Stimulated activated CD4-positive, alpha-beta T cell treated with anti-CD3 and anti-CD28 coated beads, Interleukin-15, amount 100 ng/mL, for 1 hour (primary cell): ENCODE measurements around the gene F7.
"Not testable (repeated sequence)": the region's sequence is repeated elsewhere in the genome, so short reads cannot be mapped to it uniquely, and the experiment has no call there.

Experiments
- DNase-seq, 2 donors: peaks; one replicate each; pipeline ENCODE4 v3.0.0-alpha.2; 2020; ENCODE audit warnings: low read depth in 1 of 2, low spot score in 1 of 2

The F7 gene

GRCh38 chr13:113070855-113071254, 34.7 kb upstream of the F7 start:
- DNase-seq, result no peak

DNA sequence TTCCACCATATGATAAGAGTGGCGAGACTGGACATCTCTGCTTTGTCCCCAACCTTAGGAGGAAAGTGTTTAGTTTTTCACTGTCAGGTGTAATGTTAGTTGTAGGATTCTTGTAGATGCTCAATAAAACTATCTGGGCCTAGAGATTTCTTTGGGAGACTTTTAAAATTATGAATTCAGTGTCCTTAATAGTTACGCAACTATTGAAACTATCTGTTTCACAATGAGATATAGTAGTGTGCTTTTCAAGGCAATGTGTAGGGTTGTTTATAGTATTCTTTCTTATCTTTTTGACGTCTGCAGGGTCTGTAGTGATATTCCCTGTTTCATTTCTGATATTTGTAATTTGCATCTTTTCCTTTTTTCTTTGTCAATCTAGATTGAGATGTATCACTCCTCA, 33.2 kb upstream of the F7 start:
- no peak for DNase-seq

DNA sequence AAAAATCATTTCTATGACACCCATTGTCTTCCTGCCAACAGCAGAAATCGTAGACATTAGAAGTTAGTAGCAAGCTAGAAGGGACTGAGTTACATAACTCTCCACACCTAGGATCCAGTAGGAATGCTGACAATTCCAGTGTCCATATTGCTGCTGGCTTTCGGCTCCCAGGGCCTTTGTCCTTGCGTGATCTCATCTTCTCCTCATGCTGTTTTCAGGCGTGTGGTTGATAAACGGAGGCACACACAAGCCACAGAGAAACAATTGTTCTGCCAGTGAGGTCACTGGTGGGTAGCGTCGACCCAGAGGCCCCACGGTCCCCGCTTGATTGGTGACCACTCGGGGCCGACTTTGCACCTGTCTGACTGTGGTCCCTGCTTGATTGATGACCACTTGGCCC, 31.6 kb upstream of the F7 start:
- no peak for DNase-seq

DNA sequence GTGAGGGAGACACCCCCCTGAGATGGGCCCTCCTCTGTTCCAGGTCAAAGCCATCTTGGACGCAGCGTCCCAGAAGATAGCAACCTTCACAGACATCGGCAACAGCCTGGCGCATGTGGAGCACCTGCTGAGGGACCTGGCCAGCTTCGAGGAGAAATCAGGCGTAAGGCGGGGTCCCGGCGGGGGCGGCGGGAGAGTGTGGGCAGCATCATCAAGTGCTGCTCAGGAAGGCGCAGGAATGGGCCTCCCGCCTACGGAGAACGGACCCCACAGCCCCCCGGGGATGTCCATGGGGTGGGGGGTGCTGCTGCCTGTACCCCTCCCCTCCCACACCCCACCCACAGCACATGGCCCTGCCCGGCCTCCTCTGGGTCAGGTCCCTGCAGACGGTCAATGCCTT, 31.2 kb upstream of the F7 start:
- no peak for DNase-seq

- no peak for DNase-seq
Observed at GRCh38 chr13:113074876-113075275, 30.7 kb upstream of the F7 start.

DNA sequence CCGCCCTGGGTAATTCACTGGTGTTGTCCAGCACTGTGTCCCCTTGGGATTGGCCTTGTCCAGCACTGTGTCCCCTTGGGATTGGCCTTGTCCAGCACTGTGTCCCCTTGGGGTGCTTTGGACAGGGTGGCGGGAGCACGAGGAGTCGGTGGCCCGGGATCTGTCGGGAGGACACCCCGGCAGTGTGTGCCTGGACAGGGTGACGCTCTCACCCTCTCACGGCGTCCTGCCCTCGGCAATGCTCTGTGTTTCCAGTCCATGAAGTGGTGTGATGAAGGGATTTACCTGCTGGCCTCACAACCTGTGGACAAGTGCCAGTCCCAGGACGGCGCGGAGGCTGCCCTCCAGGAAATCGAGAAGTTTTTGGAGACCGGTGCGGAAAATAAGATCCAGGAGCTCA, 29.9 kb upstream of the F7 start:
- no peak for DNase-seq

DNA sequence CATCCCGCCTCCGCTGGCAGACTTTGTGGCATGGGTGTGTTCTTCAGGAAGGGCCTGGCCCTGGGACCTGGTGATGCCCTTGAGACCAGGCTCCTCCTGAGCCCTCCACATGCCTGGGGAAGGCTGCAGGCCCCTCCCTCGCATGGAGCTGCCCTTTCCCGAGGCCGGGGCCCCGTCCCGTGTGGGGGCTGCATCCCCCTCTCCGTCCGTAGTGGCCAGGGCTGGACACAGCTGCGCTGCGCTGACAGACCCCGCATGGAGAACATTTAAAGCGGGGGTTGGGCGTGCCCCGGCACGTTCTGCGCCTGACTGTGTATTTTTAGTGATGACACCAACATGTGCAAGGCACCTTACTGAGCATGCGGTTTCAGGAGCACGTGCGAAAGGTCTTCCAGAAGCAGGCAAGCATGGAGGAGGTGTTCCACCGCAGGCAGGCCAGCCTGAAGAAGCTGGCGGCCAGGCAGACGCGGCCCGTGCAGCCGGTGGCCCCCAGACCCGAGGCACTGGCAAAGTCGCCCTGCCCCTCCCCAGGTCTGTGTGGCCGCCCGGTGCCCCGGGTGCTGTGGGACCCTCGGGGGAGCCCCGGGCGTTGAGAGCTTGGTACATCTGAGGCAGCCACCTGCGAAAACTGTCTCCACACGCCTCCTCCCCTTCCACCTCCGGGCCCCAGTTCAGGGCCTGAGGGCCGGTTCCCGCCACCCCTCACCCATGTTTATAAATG, 28.8 kb upstream of the F7 start:
- DNase-seq, result no peak

- DNase-seq, result no peak
Observed at GRCh38 chr13:113077566-113077952, 28.0 kb upstream of the F7 start.

DNA sequence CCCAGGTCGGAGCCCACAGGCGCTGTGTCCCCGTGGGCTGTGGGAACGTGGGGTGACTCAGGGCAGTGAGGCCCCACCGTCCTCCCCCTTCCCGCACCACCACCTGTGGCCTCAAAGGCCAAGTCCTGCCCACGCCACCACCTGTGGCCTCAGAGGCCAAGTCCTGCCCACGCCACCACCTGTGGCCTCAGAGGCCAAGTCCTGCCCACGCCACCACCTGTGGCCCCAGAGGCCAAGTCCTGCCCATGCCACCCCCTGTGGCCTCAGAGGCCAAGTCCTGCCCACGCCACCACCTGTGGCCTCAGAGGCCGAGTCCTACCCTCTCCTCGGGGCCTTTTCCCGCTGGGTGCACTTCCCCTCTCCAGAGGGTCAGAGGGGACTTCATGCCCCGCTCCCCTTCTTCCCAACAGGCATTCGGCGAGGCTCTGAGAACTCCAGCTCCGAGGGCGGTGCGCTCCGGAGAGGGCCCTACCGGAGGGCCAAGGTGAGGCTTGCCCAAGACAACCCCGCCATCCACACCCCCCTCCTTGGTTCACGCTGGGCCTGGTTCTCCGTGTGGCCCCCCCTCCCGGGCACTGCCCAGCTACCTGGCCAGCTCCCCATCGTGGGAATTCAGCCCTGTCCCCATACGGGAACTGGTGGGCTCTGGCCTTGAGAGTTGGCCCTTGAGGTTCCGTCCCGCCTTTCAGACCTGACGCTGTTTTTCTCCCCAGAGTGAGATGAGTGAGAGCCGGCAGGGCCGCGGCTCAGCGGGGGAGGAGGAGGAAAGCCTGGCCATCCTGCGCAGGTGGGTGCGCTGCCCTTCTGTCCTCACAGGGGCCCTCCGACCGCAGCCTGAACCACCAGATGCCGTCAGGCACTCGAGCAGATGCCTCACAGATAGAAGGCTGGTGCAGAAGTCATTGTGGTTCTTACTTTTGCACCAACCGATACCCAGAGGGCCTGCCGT, 27.4 kb upstream of the F7 start:
- DNase-seq, result no peak

DNA sequence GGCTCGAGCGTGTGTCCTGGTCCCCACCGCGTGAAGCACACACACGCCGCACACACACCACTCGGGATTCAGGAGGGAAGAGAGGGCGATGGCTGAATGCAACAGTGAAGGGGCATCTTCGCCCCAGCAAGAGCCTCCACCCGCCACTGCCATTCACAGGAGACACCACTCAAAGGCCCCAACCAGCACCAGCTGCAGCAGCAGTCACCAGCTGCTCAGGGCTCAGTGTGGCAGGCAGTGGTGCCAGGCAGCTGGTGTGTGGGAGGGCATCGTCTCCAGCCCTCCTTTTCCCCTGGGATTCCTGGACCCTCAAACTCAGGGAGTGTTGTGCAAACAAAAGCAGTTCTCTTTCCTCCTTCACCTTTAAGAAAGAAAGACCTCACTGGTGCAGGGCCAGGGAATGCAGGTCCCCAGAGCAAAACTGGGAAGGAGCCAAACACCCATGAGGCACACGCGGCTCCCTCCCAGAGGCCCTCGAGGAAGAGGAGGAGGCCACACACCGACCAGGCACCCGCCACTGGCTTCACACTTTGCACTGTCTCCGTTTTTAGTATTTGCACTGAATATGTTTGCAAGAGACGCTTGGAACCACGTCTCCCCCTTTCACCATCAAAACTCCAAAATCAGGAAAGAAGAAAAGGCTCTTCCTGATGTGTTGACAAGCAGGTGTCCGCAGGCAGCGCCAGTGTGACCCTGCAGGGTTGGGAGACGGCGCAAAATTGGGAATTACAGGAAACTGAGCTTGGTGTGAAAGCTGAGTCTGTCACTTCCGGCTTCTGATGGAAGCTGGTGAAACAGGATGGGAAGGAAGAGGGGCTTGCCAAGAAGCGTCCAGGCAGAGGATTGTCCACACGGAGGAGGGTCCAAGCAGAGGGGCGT, 26.4 kb upstream of the F7 start:
- no peak for DNase-seq

GRCh38 chr13:113079781-113080080, 25.9 kb upstream of the F7 start:
- not testable (repeated sequence) for DNase-seq

DNA sequence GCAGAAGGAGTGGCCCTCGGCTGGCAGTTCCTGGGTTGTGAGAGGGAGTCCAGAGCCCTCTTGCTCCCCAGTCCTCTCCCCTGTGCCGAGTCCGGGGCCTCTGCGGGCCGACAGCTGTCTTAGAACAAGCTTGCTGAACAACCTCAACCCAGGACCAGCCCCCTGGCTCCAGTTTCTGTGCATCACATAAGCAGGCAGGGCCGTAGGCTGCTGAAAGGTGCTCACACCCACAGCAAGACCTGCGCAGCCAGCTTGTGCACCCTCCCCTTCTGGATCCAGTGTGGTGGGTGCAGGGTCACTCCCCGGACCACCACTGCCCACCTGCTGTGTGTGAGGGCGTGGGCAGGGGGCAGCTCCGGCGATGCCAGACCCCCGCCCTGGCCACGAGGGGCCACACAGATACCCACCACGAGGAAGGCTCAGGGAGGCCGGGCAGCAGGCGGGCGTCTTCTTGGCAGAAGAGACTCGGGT, 25.2 kb upstream of the F7 start:
- no peak for DNase-seq

DNA sequence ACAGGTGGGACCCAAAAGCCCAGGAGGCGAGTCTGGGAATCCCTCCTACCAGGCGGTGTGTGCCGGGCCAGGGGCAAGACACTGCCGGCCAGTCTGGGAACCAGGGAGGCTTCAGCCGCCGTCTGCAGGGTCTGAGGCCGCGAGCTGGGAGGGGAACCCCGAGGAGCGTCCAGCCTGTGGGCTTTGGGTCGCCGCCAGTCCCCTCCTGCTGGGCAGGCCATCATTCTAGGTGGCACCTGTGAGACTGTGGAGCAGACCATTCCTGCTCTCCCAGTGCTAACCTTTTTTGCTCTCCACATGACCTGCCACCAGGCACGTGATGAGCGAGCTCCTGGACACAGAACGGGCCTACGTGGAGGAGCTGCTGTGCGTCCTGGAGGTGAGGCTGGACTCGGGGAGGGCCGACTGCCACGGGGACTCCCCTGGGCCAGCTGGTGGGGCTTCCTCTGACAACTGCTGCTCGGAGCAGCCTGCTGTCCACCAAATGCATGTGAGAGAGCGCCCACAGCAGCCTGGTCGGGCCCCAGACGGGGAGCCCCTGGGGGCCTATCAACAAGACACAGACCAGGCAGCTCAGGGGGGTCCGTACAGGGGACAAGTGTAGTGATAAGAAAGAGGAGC, 24.6 kb upstream of the F7 start:
- no peak for DNase-seq

DNA sequence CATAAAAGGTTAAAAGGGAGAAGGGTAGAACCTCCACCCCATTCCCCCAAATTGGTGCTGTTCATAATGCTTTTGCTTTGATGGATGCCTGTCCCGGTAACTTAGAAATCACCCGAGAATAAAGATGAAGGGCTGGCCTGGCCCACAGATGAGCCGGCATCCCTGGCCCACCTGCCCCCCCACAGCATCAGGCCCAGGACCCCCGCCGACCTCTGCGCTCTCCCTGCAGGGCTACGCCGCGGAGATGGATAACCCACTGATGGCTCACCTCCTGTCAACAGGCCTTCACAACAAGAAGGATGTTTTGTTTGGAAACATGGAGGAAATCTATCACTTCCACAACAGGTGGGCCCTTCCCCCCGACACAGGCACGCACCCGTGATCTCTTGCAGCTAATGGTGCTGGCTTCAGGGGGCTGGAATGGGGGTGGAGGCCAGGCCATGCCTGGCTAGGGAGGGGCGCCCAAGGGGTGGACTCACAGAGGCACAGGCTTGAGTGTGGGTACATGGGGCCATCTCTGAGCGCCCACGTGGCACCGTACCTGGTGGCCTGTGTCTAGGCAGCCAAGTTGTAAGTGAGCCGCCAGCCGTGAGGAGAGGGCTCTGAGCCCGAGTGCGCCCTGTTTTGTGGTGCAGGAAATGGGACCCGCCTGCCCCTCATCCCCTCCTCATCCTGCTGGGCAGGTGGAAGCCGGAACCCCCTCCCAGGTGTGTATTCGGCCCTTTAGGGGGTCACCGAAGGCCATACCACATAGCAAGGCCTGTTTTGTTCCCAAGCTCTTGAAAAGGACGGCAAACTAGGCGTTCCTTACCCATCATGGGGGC, 23.2 kb upstream of the F7 start:
- no peak for DNase-seq

- no peak for DNase-seq
Observed at GRCh38 chr13:113083022-113083373, 22.6 kb upstream of the F7 start.

DNA sequence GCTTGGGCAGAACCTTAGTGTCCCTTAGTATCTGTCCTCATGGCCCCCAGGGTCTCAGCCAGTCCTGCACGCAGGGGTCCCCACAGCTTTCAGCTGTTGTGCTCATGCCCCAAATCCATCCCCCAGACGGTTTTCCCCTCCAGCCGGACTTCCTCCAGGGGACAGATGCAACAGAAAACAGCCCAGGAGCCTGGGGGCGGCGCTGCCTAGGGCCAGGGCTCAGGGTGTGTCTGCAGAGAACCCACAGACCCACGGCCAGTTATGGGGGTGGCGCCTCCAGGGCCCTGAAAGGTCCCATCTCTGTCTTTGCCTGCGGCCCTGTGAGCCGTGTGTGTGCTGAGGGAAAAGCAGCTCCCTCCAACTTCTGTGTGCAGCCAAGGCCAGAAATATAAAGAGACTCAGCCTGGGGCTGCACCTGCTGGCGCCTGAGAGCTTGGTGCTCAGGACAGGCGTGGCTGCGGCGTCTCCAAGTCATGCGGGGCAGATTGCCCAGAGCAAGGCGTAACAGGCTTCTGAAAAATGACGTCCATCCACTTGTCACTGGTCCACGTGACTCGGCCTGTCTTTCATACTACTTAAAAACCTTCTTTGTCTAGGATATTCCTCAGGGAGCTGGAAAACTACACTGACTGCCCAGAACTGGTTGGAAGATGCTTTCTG, 22.1 kb upstream of the F7 start:
- no peak for DNase-seq

DNA sequence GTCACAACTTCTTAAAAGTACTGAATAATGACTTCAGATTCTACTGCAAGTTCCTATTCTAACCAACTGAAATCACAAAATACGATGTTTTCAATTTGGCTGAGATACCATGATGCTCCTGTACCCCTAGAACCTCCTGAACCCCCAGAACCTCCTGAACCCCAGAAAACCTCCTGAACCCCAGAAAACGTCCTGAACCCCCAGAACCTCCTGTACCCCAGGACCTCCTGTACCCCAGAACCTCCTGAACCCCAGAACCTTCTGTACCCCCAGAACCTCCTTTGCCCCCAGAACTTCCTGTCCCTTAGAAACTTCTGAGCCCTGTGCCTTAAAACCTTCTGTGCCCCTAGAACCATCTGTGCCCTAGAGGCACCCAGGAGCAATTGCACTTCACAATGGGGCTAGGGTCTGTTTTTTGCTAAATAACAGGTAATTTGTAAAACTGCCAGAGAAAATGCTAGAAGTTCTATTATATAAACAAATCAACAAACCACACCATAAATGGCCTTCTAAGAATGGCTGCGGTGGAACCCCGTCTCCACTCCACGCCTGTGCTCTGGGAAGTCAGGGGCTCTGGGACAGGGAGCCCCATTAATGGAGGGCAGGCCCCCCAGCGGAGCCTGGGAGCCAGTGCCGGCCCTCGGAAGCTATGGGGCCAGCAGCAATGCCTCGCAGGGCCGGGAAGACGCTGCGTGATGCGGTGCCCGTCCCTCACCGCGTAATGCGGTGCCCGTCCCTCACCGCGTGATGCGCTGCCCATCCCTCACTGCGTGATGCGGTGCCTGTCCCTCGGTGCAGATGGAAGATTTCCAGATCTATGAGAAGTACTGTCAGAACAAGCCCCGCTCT, 21.3 kb upstream of the F7 start:
- no peak for DNase-seq

DNA sequence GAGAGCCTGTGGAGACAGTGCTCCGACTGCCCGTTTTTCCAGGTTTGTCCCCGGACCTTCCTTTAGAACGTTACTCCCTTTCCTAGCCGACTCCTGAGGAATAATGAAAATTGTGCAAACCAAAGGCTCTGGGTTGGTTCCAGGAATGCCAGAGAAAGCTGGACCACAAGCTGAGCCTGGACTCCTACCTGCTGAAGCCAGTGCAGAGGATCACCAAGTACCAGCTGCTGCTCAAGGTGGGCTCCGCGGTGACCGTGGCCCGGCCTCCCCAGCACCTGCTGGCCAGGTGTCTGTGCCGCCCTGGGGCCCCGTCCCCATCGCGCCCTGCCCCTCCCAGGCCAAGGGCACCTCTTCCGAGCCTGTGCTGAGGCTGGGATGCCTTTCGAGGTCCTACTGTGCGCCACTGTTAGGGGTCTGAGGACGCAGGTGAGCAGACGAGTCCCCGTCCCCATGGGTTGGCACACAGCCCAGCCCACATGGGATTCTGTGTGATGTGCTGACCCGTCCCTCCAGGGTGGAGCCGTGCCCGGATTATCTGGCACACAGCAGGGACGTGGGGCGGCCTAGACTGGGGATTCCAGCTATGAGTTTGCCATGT, 20.5 kb upstream of the F7 start:
- no peak for DNase-seq
